Panc1 (cell line): ENCODE results near the gene BCL10.

Experiments
- CTCF ChIP-seq: fragments of 450-650 bp; IDR thresholded peaks from 2 replicates; pipeline ENCODE4 v1.5.1; 2017; ENCODE audit warnings: mild to moderate bottlenecking
- POLR2AphosphoS5 ChIP-seq: IDR thresholded peaks from 2 replicates; pipeline ENCODE4 v1.6.1; 2012; ENCODE audit warnings: mild to moderate bottlenecking, low read depth, low read length, moderate library complexity
- REST ChIP-seq, 2 experiments: IDR thresholded peaks; 2 replicates each; pipeline ENCODE4 v1.6.1; 2011 to 2012; ENCODE audit warnings: low read depth in 2 of 2, control low read depth in 1 of 2, low read length in 1 of 2, mild to moderate bottlenecking in 1 of 2, moderate library complexity in 1 of 2; ENCODE audit not compliant: insufficient read depth in 1 of 2
- SIN3A ChIP-seq: IDR thresholded peaks from 2 replicates; pipeline ENCODE4 v1.6.1; 2012; ENCODE audit warnings: low read depth, mild to moderate bottlenecking, low read length, moderate library complexity, borderline replicate concordance; ENCODE audit not compliant: insufficient read depth
- TCF7L2 ChIP-seq: IDR thresholded peaks from 2 replicates; pipeline ENCODE4 v1.6.1; 2011; ENCODE audit warnings: mild to moderate bottlenecking, low read depth, low read length, inconsistent platforms

GRCh38 chr1:85280636-85281035, 4.2 kb upstream of the BCL10 start:
- no peak for TF ChIP-seq CTCF
- no peak for TF ChIP-seq TCF7L2
- TF ChIP-seq POLR2AphosphoS5, result no peak
- no peak for TF ChIP-seq REST (IDR thresholded peaks at IDR 0.05; ENCODE audit: insufficient read depth in 1 of 2, low read depth in 2 of 2, low read length in 1 of 2)
- no peak for TF ChIP-seq SIN3A
